Muscle of arm (tissue), 14 donors: ENCODE results near the gene TSC22D4. TPM values are rescaled to one million over a fixed set of nuclear protein-coding genes. Genes with fewer than 3 reads are reported as not detected.
A peak's percentile ranks its signal among the peaks of the same experiment; 100 is the strongest.
"Not testable (repeated sequence)": the region's sequence is repeated elsewhere in the genome, so short reads cannot be mapped to it uniquely, and the experiment has no call there.

Source experiments
- DNase-seq: peaks from one replicate; pipeline ENCODE4 v3.0.0-alpha.2; 2013
- long read RNA-seq, 11 donors: transcript quantifications; one replicate each; lab custom pipeline, GENCODE V29; 2026
- polyA plus RNA-seq, 12 donors: library from polyadenylated mRNA; unstranded; fragments of 120-200 nt; gene quantifications; one replicate each; pipeline ENCODE4 v1.2.1, GENCODE V29; 2013; ENCODE audit not compliant: insufficient read length in 12 of 12

TSC22D4 gene
- polyA plus RNA-seq, result 10 to 100 TPM in 11 of 12 donors, not detected in 1; 29.0 to 95.6 (median 38.9) TPM
- long read RNA-seq, donor 1, transcript TSC22D4-201 (5 exons, 2,383 nt), result major isoform, 5 of 39 reads
- long read RNA-seq, donor 1, partial matches to known transcripts, result 32 of 39 reads
- long read RNA-seq, donor 1, other reads (novel, unspliced or antisense), result 0 of 39 reads
- long read RNA-seq, donor 2, transcript TSC22D4-201 (5 exons, 2,383 nt), result major isoform, 7 of 33 reads
- long read RNA-seq, donor 2, partial matches to known transcripts, result 22 of 33 reads
- long read RNA-seq, donor 2, other reads (novel, unspliced or antisense), result 0 of 33 reads
- long read RNA-seq, donor 3, partial matches to known transcripts, result 245 of 290 reads
- long read RNA-seq, donor 3, other reads (novel, unspliced or antisense), result 39 of 290 reads
- long read RNA-seq, donor 4, partial matches to known transcripts, result 8 of 12 reads
- long read RNA-seq, donor 4, other reads (novel, unspliced or antisense), result 0 of 12 reads
- long read RNA-seq, donor 5, transcript TSC22D4-201 (5 exons, 2,383 nt), result major isoform, 17 of 725 reads
- long read RNA-seq, donor 5, partial matches to known transcripts, result 544 of 725 reads
- long read RNA-seq, donor 5, other reads (novel, unspliced or antisense), result 162 of 725 reads
- long read RNA-seq, donor 6, partial matches to known transcripts, result 253 of 294 reads
- long read RNA-seq, donor 6, other reads (novel, unspliced or antisense), result 37 of 294 reads
- long read RNA-seq, donor 7, partial matches to known transcripts, result 5 of 11 reads
- long read RNA-seq, donor 7, other reads (novel, unspliced or antisense), result 0 of 11 reads
- long read RNA-seq, donor 8, transcript TSC22D4-201 (5 exons, 2,383 nt), result major isoform, 14 of 690 reads
- long read RNA-seq, donor 8, transcript TSC22D4-203 (3 exons, 1,071 nt), result minor isoform, 7 of 690 reads
- long read RNA-seq, donor 8, partial matches to known transcripts, result 546 of 690 reads
- long read RNA-seq, donor 8, other reads (novel, unspliced or antisense), result 121 of 690 reads
- long read RNA-seq, donor 9, transcript TSC22D4-201 (5 exons, 2,383 nt), result major isoform, 5 of 21 reads
- long read RNA-seq, donor 9, partial matches to known transcripts, result 13 of 21 reads
- long read RNA-seq, donor 9, other reads (novel, unspliced or antisense), result 0 of 21 reads
- long read RNA-seq, donor 10, transcript TSC22D4-201 (5 exons, 2,383 nt), result major isoform, 12 of 30 reads
- long read RNA-seq, donor 10, partial matches to known transcripts, result 13 of 30 reads
- long read RNA-seq, donor 10, other reads (novel, unspliced or antisense), result 0 of 30 reads
- long read RNA-seq, donor 11, transcript TSC22D4-201 (5 exons, 2,383 nt), result major isoform, 13 of 29 reads
- long read RNA-seq, donor 11, partial matches to known transcripts, result 11 of 29 reads
- long read RNA-seq, donor 11, other reads (novel, unspliced or antisense), result 0 of 29 reads

- DNase-seq, result peak; percentile 96
These were observed at the start of gene TSC22D4 for GRCh38 chr7:100478958-100479660. Gene TSC22D4, minus strand, starts transcription at chr7:100479214. Its CDS starts 1,176 bp downstream, at chr7:100478038.

GRCh38 chr7:100528108-100528866, 49.3 kb upstream of the TSC22D4 start:
- DNase-seq, result not testable (repeated sequence)

- not testable (repeated sequence) for DNase-seq
These were observed 44.2 kb upstream of the TSC22D4 start for GRCh38 chr7:100523192-100523591.

GRCh38 chr7:100521909-100522593, 43.0 kb upstream of the TSC22D4 start:
- DNase-seq, result not testable (repeated sequence)

- no peak for DNase-seq
These were observed 42.1 kb upstream of the TSC22D4 start for GRCh38 chr7:100521076-100521475.

- no peak for DNase-seq
These were observed 41.1 kb upstream of the TSC22D4 start for GRCh38 chr7:100520138-100520537.

GRCh38 chr7:100519580-100519979, 40.6 kb upstream of the TSC22D4 start:
- DNase-seq, result no peak

- DNase-seq, result no peak
These were observed 38.3 kb upstream of the TSC22D4 start for GRCh38 chr7:100517305-100517704.

- DNase-seq, result peak; percentile 46
These were observed 37.3 kb upstream of the TSC22D4 start for GRCh38 chr7:100516135-100516812.

- peak; percentile 45 for DNase-seq
These were observed 36.1 kb upstream of the TSC22D4 start for GRCh38 chr7:100515072-100515532.

- DNase-seq, result no peak
These were observed 34.3 kb upstream of the TSC22D4 start for GRCh38 chr7:100513212-100513810.

GRCh38 chr7:100510437-100511239, 31.6 kb upstream of the TSC22D4 start:
- no peak for DNase-seq

GRCh38 chr7:100509231-100509630, 30.2 kb upstream of the TSC22D4 start:
- no peak for DNase-seq

GRCh38 chr7:100506356-100506923, 27.4 kb upstream of the TSC22D4 start:
- no peak for DNase-seq

- DNase-seq, result no peak
These were observed 26.0 kb upstream of the TSC22D4 start for GRCh38 chr7:100504887-100505611.

- not testable (repeated sequence) for DNase-seq
These were observed 25.0 kb upstream of the TSC22D4 start for GRCh38 chr7:100504031-100504430.
